Parathyroid adenoma (tissue), 2 donors: ENCODE measurements around the gene PHOX2A.
"Not testable (repeated sequence)": the region's sequence is repeated elsewhere in the genome, so short reads cannot be mapped to it uniquely, and the experiment has no call there.

Source experiments
- H2AFZ ChIP-seq: fragments of 300-600 bp; sonication (generic); one replicate; pipeline ENCODE4 v1.7.0; 2017; ENCODE audit warnings: antibody characterized with exemption, mild to moderate bottlenecking
- H3K27ac ChIP-seq: fragments of 300-600 bp; sonication (generic); one replicate; pipeline ENCODE4 v1.7.0; 2017
- H3K27me3 ChIP-seq: fragments of 300-600 bp; sonication (generic); one replicate; pipeline ENCODE4 v1.7.0; 2017; ENCODE audit warnings: low read length; ENCODE audit not compliant: control insufficient read depth, insufficient read depth
- H3K36me3 ChIP-seq: fragments of 300-600 bp; sonication (generic); one replicate; pipeline ENCODE4 v1.7.0; 2017; ENCODE audit warnings: low read length; ENCODE audit not compliant: control insufficient read depth, insufficient read depth
- H3K4me1 ChIP-seq: fragments of 300-600 bp; sonication (generic); one replicate; pipeline ENCODE4 v1.7.0; 2017; ENCODE audit warnings: control low read depth
- H3K4me2 ChIP-seq: fragments of 300-600 bp; sonication (generic); one replicate; pipeline ENCODE4 v1.7.0; 2017; ENCODE audit warnings: low read length
- H3K4me3 ChIP-seq: fragments of 300-600 bp; sonication (generic); one replicate; pipeline ENCODE4 v1.7.0; 2017; ENCODE audit warnings: low read depth, low read length
- H3K79me2 ChIP-seq: fragments of 300-600 bp; sonication (generic); one replicate; pipeline ENCODE4 v1.7.0; 2017; ENCODE audit warnings: control low read depth
- H3K9ac ChIP-seq: fragments of 300-600 bp; sonication (generic); one replicate; pipeline ENCODE4 v1.7.0; 2017; ENCODE audit warnings: mild to moderate bottlenecking
- H3K9me3 ChIP-seq: fragments of 300-600 bp; sonication (generic); one replicate; pipeline ENCODE4 v1.7.0; 2017; ENCODE audit warnings: low read length; ENCODE audit not compliant: control insufficient read depth
- CTCF ChIP-seq: fragments of 300-600 bp; sonication (generic); IDR thresholded peaks from one replicate; pipeline ENCODE4 v1.7.0; 2017; ENCODE audit warnings: antibody characterized with exemption, mild to moderate bottlenecking
- donor health status: primary hyperparathyroidism.

The PHOX2A gene

GRCh38 chr11:72203163-72203562, 40.8 kb downstream of the PHOX2A start:
- Histone ChIP-seq H3K4me3 (no peak overlapping the region), H3K79me2 (no peaks in the 10 kb centered on the region), H2AFZ (no peak overlapping the region), H3K27ac (no peak overlapping the region), H3K9me3 (no peaks in the 10 kb centered on the region), H3K4me2 (no peak overlapping the region), H3K36me3 (no peaks in the 10 kb centered on the region), H3K4me1 (no peaks in the 10 kb centered on the region), H3K27me3 (no peaks in the 10 kb centered on the region), H3K9ac (no peak overlapping the region)
- no peak for TF ChIP-seq CTCF

DNA sequence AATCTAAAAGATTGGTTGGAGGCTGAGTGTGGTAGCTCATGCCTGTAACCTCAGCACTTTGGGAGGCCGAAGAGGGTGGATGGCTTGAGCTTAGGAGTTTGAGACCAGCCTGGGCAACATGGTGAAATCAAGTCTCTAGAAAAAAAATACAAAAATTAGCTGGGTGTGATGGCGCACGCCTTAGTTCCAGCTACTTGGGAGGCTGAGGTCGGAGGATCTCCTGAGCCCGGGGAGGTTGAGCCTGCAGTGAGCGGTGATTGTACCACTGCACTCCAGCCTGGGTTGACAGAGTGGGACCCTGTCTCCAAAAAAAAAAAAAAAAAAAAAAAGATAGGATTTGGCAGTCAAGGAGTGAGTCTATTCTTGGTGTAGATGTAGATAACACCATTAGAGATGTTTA, 41.4 kb downstream of the PHOX2A start:
- no peak overlapping the region for H3K4me2 ChIP-seq
- no peaks in the 10 kb centered on the region for H3K36me3 ChIP-seq
- H3K9me3 ChIP-seq, result no peaks in the 10 kb centered on the region
- no peaks in the 10 kb centered on the region for H3K4me1 ChIP-seq
- TF ChIP-seq CTCF, result no peak
- no peak overlapping the region for H2AFZ ChIP-seq
- H3K27me3 ChIP-seq, result no peaks in the 10 kb centered on the region
- H3K4me3 ChIP-seq, result no peak overlapping the region
- H3K9ac ChIP-seq, result no peak overlapping the region
- no peak overlapping the region for H3K27ac ChIP-seq
- H3K79me2 ChIP-seq, result no peaks in the 10 kb centered on the region

GRCh38 chr11:72201445-72201844, 42.5 kb downstream of the PHOX2A start:
- H3K79me2 ChIP-seq, H3K9me3 ChIP-seq, H3K9ac ChIP-seq, H3K36me3 ChIP-seq, H3K27ac ChIP-seq, H3K27me3 ChIP-seq, H2AFZ ChIP-seq, H3K4me3 ChIP-seq, H3K4me1 ChIP-seq, H3K4me2 ChIP-seq: not testable (repeated sequence)

DNA sequence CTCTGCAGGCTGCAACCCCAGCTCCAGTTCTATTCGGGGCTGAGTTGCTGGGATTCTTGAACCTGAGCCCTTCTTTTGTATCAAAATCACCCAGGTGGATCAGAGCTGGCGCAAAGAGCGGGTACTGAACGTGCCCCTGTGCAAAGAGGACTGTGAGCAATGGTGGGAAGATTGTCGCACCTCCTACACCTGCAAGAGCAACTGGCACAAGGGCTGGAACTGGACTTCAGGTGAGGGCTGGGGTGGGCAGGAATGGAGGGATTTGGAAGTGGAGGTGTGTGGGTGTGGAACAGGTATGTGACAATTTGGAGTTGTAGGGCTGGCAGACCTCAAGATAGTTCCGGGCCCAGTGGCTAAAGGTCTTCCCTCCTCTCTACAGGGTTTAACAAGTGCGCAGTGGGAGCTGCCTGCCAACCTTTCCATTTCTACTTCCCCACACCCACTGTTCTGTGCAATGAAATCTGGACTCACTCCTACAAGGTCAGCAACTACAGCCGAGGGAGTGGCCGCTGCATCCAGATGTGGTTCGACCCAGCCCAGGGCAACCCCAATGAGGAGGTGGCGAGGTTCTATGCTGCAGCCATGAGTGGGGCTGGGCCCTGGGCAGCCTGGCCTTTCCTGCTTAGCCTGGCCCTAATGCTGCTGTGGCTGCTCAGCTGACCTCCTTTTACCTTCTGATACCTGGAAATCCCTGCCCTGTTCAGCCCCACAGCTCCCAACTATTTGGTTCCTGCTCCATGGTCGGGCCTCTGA, 48.3 kb downstream of the PHOX2A start:
- Histone ChIP-seq H3K4me1 (peaks cover 2% of the 10 kb centered on the region), H3K9ac (no peak overlapping the region), H3K36me3 (no peaks in the 10 kb centered on the region), H3K4me2 (no peak overlapping the region), H3K4me3 (no peak overlapping the region), H3K9me3 (no peaks in the 10 kb centered on the region), H3K79me2 (no peaks in the 10 kb centered on the region), H2AFZ (no peak overlapping the region), H3K27ac (no peak overlapping the region), H3K27me3 (no peaks in the 10 kb centered on the region)
- TF ChIP-seq CTCF, result no peak

DNA sequence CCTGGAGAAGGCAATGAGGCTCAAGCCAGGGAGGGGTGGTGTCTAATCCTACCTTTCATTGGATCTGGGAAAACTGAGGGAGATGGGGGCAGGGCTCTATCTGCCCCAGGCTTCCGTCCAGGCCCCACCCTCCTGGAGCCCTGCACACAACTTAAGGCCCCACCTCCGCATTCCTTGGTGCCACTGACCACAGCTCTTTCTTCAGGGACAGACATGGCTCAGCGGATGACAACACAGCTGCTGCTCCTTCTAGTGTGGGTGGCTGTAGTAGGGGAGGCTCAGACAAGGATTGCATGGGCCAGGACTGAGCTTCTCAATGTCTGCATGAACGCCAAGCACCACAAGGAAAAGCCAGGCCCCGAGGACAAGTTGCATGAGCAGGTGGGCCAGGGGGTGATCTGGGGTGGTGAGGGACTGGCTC, 52.0 kb downstream of the PHOX2A start, which contains the start of gene FOLR1:
Gene FOLR1, plus strand, starts transcription at position 180 of the 421 bp plus-strand sequence. Its CDS starts 34 bp downstream, at position 214.
- Histone ChIP-seq H3K4me2 (no peak within 1 kb of the TSS), H3K4me1 (peaks cover 2% of the 10 kb centered on the region), H3K27ac (no peak within 1 kb of the TSS), H3K79me2 (no peaks in the 10 kb centered on the region), H3K9ac (no peak within 1 kb of the TSS), H3K36me3 (no peaks in the 10 kb centered on the region), H3K9me3 (no peaks in the 10 kb centered on the region), H2AFZ (peak within 1 kb of the TSS; percentile 60), H3K27me3 (no peaks in the 10 kb centered on the region), H3K4me3 (no peak within 1 kb of the TSS)
- TF ChIP-seq CTCF, result no peak
